Keratinocyte (primary cell): ENCODE data around the gene TOMT.

ENCODE experiments used
- EZH2 ChIP-seq: IDR thresholded peaks from one replicate; pipeline ENCODE4 v1.6.1; 2012; ENCODE audit warnings: inconsistent platforms, mild to moderate bottlenecking, low read length, moderate library complexity
- TF ChIP-seq, protein P1 (sequence below), 3 experiments: IDR thresholded peaks in 1 of 3; conservative IDR thresholded peaks in 1 of 3; optimal IDR thresholded peaks in 1 of 3; 2 replicates in 2 of 3; 3 replicates in 1 of 3; pipeline versions ENCODE3 to v1.5.1; 2011; ENCODE audit warnings: low read length in 3 of 3, mild to moderate bottlenecking in 3 of 3, moderate library complexity in 2 of 3, control low read depth in 1 of 3, inconsistent platforms in 1 of 3; ENCODE audit not compliant: insufficient read depth in 2 of 3; ENCODE audit errors: extremely low read depth in 1 of 3

DNA sequence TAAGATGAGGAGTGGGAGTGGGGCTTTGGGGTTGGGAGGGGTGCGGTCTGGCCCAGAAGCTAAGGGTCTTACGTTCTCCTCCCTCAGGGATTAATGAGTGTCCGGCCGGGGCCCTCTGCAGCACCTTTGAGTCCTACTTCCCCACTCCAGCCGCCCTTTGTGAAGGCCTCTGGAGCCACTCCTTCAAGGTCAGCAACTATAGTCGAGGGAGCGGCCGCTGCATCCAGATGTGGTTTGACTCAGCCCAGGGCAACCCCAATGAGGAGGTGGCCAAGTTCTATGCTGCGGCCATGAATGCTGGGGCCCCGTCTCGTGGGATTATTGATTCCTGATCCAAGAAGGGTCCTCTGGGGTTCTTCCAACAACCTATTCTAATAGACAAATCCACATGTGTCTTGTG lies 33.8 kb downstream of the TOMT start:
- TF ChIP-seq, protein P1, sequence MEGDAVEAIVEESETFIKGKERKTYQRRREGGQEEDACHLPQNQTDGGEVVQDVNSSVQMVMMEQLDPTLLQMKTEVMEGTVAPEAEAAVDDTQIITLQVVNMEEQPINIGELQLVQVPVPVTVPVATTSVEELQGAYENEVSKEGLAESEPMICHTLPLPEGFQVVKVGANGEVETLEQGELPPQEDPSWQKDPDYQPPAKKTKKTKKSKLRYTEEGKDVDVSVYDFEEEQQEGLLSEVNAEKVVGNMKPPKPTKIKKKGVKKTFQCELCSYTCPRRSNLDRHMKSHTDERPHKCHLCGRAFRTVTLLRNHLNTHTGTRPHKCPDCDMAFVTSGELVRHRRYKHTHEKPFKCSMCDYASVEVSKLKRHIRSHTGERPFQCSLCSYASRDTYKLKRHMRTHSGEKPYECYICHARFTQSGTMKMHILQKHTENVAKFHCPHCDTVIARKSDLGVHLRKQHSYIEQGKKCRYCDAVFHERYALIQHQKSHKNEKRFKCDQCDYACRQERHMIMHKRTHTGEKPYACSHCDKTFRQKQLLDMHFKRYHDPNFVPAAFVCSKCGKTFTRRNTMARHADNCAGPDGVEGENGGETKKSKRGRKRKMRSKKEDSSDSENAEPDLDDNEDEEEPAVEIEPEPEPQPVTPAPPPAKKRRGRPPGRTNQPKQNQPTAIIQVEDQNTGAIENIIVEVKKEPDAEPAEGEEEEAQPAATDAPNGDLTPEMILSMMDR (optimal IDR thresholded peaks at IDR 0.05 in 1 of 3, IDR thresholded peaks at IDR 0.05 in 1 of 3, conservative IDR thresholded peaks at IDR 0.05 in 1 of 3; ENCODE audit: extremely low read depth in 1 of 3, insufficient read depth in 2 of 3, low read length in 3 of 3), result no peak
- no peak for TF ChIP-seq EZH2
